Measurements from ENCODE around the gene RUFY3.

RUFY3 gene

GRCh38 chr4:70704215-70704930 is 17.4 kb upstream of the RUFY3 start (continued):
- TF ChIP-seq AEBP2 (tag by site-specific recombination; IDR thresholded peaks at IDR 0.05; ENCODE audit: borderline replicate concordance) (no peak), ZNF350 (tag by site-specific recombination; IDR thresholded peaks at IDR 0.05) (no peak), SALL2 (tag by site-specific recombination; IDR thresholded peaks at IDR 0.05; ENCODE audit: borderline replicate concordance) (no peak), ZNF266 (tag by site-specific recombination; IDR thresholded peaks at IDR 0.05; ENCODE audit: low read depth) (no peak), ZNF24 (tag by site-specific recombination; IDR thresholded peaks at IDR 0.05) (no peak), GFI1B (tag by site-specific recombination; IDR thresholded peaks at IDR 0.05) (no peak), ZNF362 (tag by site-specific recombination; IDR thresholded peaks at IDR 0.05) (no peak), ZNF610 (tag by site-specific recombination; IDR thresholded peaks at IDR 0.05; ENCODE audit: borderline replicate concordance) (no peak), ZXDB (tag by site-specific recombination; IDR thresholded peaks at IDR 0.05) (peak; percentile 27; the same call in 1 of the 2 replicates), KLF9 (tag by site-specific recombination; IDR thresholded peaks at IDR 0.05; ENCODE audit: low read depth) (no peak), ZNF571 (tag by site-specific recombination; IDR thresholded peaks at IDR 0.05) (no peak), ZBTB11 (tag by site-specific recombination; conservative IDR thresholded peaks at IDR 0.05; ENCODE audit: low read depth) (peak; percentile 62; the same call in 1 of the 2 replicates), ZBTB20 (tag by site-specific recombination; IDR thresholded peaks at IDR 0.05) (peak; percentile 70), KLF10 (tag by site-specific recombination; IDR thresholded peaks at IDR 0.05) (no peak), ZNF548 (tag by site-specific recombination; IDR thresholded peaks at IDR 0.05) (no peak), BCL11A (tag by site-specific recombination; IDR thresholded peaks at IDR 0.05; ENCODE audit: low read depth) (no peak), ZNF639 (tag by site-specific recombination; IDR thresholded peaks at IDR 0.05) (no peak), ZSCAN30 (tag by site-specific recombination; IDR thresholded peaks at IDR 0.05) (no peak), ZNF311 (tag by site-specific recombination; IDR thresholded peaks at IDR 0.05; ENCODE audit: borderline replicate concordance) (no peak), WT1 (tag by site-specific recombination; IDR thresholded peaks at IDR 0.05) (peak; percentile 38; the same call in 1 of the 2 replicates), ZNF843 (tag by site-specific recombination; IDR thresholded peaks at IDR 0.05) (no peak), ZNF174 (tag by site-specific recombination; IDR thresholded peaks at IDR 0.05) (no peak), ZNF707 (tag by site-specific recombination; IDR thresholded peaks at IDR 0.05) (no peak), ZBTB1 (tag by site-specific recombination; IDR thresholded peaks at IDR 0.05) (no peak), ZNF555 (tag by site-specific recombination; conservative IDR thresholded peaks at IDR 0.05) (no peak), MYNN (tag by site-specific recombination; IDR thresholded peaks at IDR 0.05; ENCODE audit: borderline replicate concordance) (no peak), ZNF596 (tag by site-specific recombination; IDR thresholded peaks at IDR 0.05) (no peak), KLF17 (tag by site-specific recombination; IDR thresholded peaks at IDR 0.05) (no peak), ZNF433 (tag by site-specific recombination; IDR thresholded peaks at IDR 0.05; ENCODE audit: low read depth) (no peak), ZNF558 (tag by site-specific recombination; IDR thresholded peaks at IDR 0.05) (no peak), KLF1 (tag by site-specific recombination; IDR thresholded peaks at IDR 0.05) (no peak), ZNF560 (tag by site-specific recombination; IDR thresholded peaks at IDR 0.05; ENCODE audit: borderline replicate concordance) (no peak), SETDB1 (IDR thresholded peaks at IDR 0.05; ENCODE audit: insufficient read length, low read length) (no peak), ZBTB48 (tag by site-specific recombination; IDR thresholded peaks at IDR 0.05) (no peak)
